NCI-H446 (cell line): ENCODE results near the gene JTB.

Source experiments
- DNase-seq, 2 experiments: peaks; one replicate each; lab custom pipeline; 2025; lab: John Stamatoyannopoulos, UW

Gene JTB

GRCh38 chr1:153932156-153933131 is 45.0 kb downstream of the JTB start:
- no peak for DNase-seq

GRCh38 chr1:153929981-153930948 is 47.2 kb downstream of the JTB start:
- DNase-seq, result no peak

GRCh38 chr1:153929426-153929825 is 48.0 kb downstream of the JTB start:
- DNase-seq, result no peak

- DNase-seq, result no peak
Measured at GRCh38 chr1:153928791-153929341, 48.6 kb downstream of the JTB start.

GRCh38 chr1:153928245-153928644 is 49.2 kb downstream of the JTB start:
- no peak for DNase-seq

GRCh38 chr1:153926405-153926804 is 51.1 kb downstream of the JTB start:
- no peak for DNase-seq
